Large intestine (tissue), 3 donors: ENCODE measurements around the gene DNPEP. TPM values are rescaled to one million over a fixed set of nuclear protein-coding genes. Genes with fewer than 3 reads are reported as not detected.
"Not testable (repeated sequence)": the region's sequence is repeated elsewhere in the genome, so short reads cannot be mapped to it uniquely, and the experiment has no call there.

Experiments
- DNase-seq, 2 donors: peaks; one replicate each; pipeline versions ENCODE4 v3.0.0 to v3.0.0-alpha.2; 2013
- H3K27ac ChIP-seq: one replicate; pipeline ENCODE4 v1.5.1; 2013; ENCODE audit warnings: low read length
- H3K27me3 ChIP-seq: 2 replicates; pipeline ENCODE4 v1.6.1; 2013; ENCODE audit warnings: low read length; ENCODE audit not compliant: control insufficient read depth, insufficient read depth
- H3K36me3 ChIP-seq: 2 replicates; pipeline ENCODE4 v1.6.1; 2013; ENCODE audit warnings: low read length; ENCODE audit not compliant: control insufficient read depth, insufficient read depth
- H3K4me1 ChIP-seq: one replicate; pipeline ENCODE4 v1.6.1; 2013; ENCODE audit warnings: low read length; ENCODE audit not compliant: control insufficient read depth, insufficient read depth
- H3K4me3 ChIP-seq: one replicate; pipeline ENCODE4 v1.5.1; 2013; ENCODE audit warnings: low read length
- H3K9me3 ChIP-seq: one replicate; pipeline ENCODE4 v1.6.1; 2013; ENCODE audit warnings: mild to moderate bottlenecking, low read depth, low read length, moderate library complexity; ENCODE audit not compliant: control insufficient read depth
- WGBS: methylation state at CpG from one replicate; pipeline ENCODE4 v1.1.5; 2013; ENCODE audit warnings: low lambda C conversion rate; ENCODE audit not compliant: insufficient coverage; 5-methylcytosine and 5-hydroxymethylcytosine counted together
- polyA plus RNA-seq: library from polyadenylated mRNA; unstranded; fragments of 120-200 nt; gene quantifications from one replicate; pipeline ENCODE4 v1.2.1, GENCODE V29; 2013

Gene DNPEP
- polyA plus RNA-seq, 1 donor, result 149 TPM

DNA sequence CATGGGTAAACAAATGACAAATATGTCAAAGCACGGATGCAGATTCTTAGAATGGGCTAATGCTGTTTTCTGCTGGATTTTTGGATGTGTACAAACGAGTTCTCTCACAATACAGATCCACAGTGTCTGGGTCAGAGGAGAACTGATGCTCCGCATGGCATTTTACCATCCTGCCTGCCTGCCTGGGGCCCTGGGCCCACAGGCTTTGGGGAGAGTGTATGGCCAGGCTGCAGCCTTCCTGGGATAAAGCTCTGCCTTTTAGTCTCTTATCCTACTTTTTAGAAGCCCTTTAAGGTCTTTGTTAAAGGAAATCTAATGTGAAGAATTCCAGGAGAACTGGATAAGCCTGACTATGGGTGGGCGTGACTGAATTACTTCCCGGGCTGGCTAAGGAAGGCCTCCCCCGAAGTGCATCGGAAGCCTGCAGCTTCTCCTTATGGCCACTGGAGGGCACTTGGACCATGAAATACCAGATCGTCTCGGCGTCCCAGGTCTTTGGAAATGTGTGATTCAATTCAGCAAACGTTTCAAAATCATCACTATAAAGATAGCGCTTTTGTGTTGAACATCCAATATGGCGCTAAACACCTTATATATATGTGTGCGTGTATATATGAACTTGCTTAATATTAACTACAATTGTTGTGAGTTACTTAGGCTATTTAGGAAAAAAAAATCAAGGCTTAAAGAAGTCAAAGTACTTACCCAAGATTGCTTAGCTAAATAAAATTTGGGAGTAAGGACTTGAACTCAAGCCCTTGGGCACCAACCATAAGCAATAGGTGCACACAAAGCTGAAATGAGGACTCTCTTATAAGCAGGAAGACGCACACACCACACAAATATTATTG, 15.2 kb upstream of the DNPEP start:
- Histone ChIP-seq H3K4me1 (peaks cover 36% of the 10 kb centered on the region), H3K4me3 (no peak overlapping the region), H3K9me3 (no peaks in the 10 kb centered on the region), H3K36me3 (no peaks in the 10 kb centered on the region), H3K27ac (no peak overlapping the region), H3K27me3 (no peaks in the 10 kb centered on the region)
- WGBS, result no CpG with 5 or more reads among the region's 15 CpGs
- peak; percentile 56 to 63 for DNase-seq

- Histone ChIP-seq H3K36me3 (no peaks in the 10 kb centered on the region), H3K27ac (no peak overlapping the region), H3K27me3 (no peaks in the 10 kb centered on the region), H3K4me3 (no peak overlapping the region), H3K4me1 (peaks cover 36% of the 10 kb centered on the region), H3K9me3 (no peaks in the 10 kb centered on the region)
- no peak for DNase-seq
- WGBS, result no CpG with 5 or more reads among the region's 8 CpGs
Observed at GRCh38 chr2:219401606-219402005, 13.9 kb upstream of the DNPEP start.

- WGBS, result no CpG with 5 or more reads among the region's 6 CpGs
- DNase-seq, result no peak
- no peaks in the 10 kb centered on the region for H3K36me3 ChIP-seq
- no peak overlapping the region for H3K4me3 ChIP-seq
- peaks cover 32% of the 10 kb centered on the region for H3K4me1 ChIP-seq
- H3K27ac ChIP-seq, result no peak overlapping the region
- no peaks in the 10 kb centered on the region for H3K27me3 ChIP-seq
- H3K9me3 ChIP-seq, result no peaks in the 10 kb centered on the region
Observed at GRCh38 chr2:219400562-219400961, 12.8 kb upstream of the DNPEP start.

GRCh38 chr2:219399716-219400478, 12.2 kb upstream of the DNPEP start:
- H3K4me1 ChIP-seq, result peaks cover 30% of the 10 kb centered on the region
- peak overlapping the region; percentile 61 for H3K27ac ChIP-seq
- H3K4me3 ChIP-seq, result no peak overlapping the region
- no peaks in the 10 kb centered on the region for H3K27me3 ChIP-seq
- no peaks in the 10 kb centered on the region for H3K9me3 ChIP-seq
- no peaks in the 10 kb centered on the region for H3K36me3 ChIP-seq
- DNase-seq, result no peak
- 22% methylated on average over 4 of the region's 14 CpGs for WGBS

DNA sequence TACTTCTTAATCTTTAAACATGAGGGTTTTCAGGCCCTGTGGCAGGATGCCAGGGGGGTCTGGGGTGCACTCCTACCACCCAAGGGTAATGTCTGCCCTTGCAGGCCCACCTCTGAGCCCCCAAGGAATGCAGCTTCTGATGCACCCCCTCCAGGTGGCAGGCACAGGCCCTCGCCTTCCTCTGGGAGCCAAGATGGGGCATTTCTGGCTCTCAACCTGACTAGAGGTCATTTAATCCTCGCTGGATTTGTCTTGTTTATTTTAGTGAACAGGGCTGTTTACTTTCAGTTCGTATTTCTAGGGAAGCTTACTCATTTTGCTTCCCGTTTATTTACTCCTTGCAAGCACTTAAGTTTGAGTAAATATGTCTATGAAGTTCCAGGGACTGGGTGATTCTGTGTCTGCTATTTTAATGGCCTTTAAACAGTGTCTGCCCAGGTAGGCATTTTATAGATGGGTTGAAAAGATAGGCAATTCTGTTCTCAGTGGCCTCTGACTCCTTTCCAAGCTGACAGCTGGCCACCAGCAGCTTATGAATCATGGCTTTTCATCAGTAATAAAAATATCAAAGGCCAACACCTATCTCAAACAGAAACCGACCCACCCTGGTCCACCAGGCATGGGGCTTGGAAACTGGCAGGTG, 11.1 kb upstream of the DNPEP start:
- WGBS, result no CpG with 5 or more reads among the region's 5 CpGs
- Histone ChIP-seq H3K4me3 (no peak overlapping the region), H3K27me3 (no peaks in the 10 kb centered on the region), H3K9me3 (no peaks in the 10 kb centered on the region), H3K27ac (peak overlapping the region; percentile 61), H3K4me1 (peaks cover 30% of the 10 kb centered on the region), H3K36me3 (no peaks in the 10 kb centered on the region)
- peak in 1 of 2 donors; percentile 67 for DNase-seq

DNA sequence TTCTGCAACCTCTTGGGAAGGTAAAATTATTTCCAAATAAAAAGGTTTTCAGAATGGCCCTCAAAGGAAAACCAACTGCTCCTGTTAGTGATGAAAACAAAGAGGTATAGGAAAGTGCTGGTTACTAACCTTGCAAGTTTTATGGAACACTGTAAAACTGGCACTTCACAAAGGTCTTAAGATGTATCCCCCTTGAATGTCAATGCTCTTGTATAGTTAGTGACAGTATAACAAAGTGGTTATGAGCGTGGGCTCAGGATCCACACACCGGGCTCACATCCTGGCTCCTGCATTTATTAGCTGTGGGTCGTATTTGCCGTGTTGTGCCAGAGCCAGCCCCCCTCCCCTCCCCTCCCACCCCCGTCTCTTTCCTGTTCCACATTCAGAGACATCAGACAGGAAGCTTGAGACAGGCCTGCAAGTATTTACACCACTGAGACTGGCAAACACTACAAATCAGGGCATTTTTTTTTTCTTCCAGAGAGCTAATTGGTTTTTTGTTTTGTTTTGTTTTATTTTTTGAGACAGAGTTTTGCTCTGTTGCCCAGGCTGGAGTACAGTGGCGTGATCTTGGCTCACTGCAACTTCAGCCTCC, 9.2 kb upstream of the DNPEP start:
- Histone ChIP-seq H3K27ac (no peak overlapping the region), H3K27me3 (no peaks in the 10 kb centered on the region), H3K4me3 (no peak overlapping the region), H3K36me3 (no peaks in the 10 kb centered on the region), H3K9me3 (no peaks in the 10 kb centered on the region), H3K4me1 (peaks cover 27% of the 10 kb centered on the region)
- DNase-seq, result no peak
- WGBS, result no CpG with 5 or more reads among the region's 6 CpGs

GRCh38 chr2:219395609-219396008, 7.9 kb upstream of the DNPEP start:
- H3K4me3 ChIP-seq, result no peak overlapping the region
- no peak overlapping the region for H3K27ac ChIP-seq
- peaks cover 23% of the 10 kb centered on the region for H3K4me1 ChIP-seq
- no peak for DNase-seq
- H3K27me3 ChIP-seq, result no peaks in the 10 kb centered on the region
- H3K9me3 ChIP-seq, result no peaks in the 10 kb centered on the region
- 94% methylated on average over 2 of the region's 3 CpGs for WGBS
- no peaks in the 10 kb centered on the region for H3K36me3 ChIP-seq

DNA sequence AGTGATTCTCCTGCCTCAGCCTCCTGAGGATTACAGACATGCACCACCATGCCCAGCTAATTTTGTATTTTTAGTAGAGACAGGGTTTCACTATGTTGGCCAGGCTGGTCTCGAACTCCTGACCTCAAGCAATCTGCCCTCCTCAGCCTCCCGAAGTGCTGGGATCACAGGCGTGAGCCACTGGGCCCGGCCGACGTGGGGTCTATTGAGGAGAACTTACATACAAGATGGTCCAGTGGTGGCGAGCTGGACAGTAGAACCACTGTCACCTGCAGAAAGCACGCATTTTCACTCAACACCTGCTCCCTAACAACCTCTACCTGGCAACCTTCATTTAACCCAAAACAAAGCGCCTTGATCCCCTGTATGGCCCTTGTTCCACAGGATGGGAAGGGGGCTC, 7.3 kb upstream of the DNPEP start:
- no CpG with 5 or more reads among the region's 9 CpGs for WGBS
- not testable (repeated sequence) for H3K9me3 ChIP-seq, H3K4me3 ChIP-seq, H3K36me3 ChIP-seq, H3K27ac ChIP-seq, H3K27me3 ChIP-seq, DNase-seq
- peaks cover 23% of the 10 kb centered on the region for H3K4me1 ChIP-seq

DNA sequence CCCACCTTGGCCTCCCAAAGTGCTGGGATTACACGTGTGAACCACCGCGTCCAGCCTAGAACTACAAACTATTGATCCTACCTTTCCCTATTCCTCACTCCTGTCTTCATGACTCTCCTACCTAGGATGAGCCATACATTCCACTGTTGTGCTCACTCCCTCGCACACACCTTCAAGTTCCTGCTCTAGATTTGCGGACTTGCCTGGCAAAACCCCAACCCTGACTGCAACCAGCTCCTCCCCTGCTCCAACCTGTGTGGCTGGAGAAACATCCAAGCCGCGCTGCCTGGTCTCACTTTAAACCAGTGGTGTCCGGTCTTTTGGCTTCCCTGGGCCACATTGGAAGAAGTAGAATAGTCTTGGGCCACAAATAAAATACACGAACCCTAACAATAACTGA, 5.0 kb upstream of the DNPEP start:
- Histone ChIP-seq H3K27ac (no peak overlapping the region), H3K36me3 (no peaks in the 10 kb centered on the region), H3K4me3 (no peak overlapping the region), H3K9me3 (no peaks in the 10 kb centered on the region), H3K27me3 (no peaks in the 10 kb centered on the region), H3K4me1 (peaks cover 13% of the 10 kb centered on the region)
- DNase-seq, result no peak
- WGBS, result no CpG with 5 or more reads among the region's 9 CpGs

DNA sequence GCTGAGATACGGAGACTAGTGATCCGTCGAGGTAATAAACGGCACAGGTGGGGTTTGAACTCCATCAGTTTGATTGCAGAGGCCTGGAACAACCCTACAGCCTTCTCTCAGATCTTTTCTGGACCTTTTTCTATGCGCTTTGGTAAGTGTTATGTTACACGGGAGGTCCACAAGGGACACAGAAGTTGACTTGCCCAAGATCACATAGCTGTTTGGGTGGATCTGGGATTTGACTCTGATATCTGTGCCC, 1.1 kb upstream of the DNPEP start:
- peak overlapping the region; percentile 35 for H3K4me3 ChIP-seq
- peaks cover 28% of the 10 kb centered on the region for H3K36me3 ChIP-seq
- H3K4me1 ChIP-seq, result peaks cover 31% of the 10 kb centered on the region
- H3K27ac ChIP-seq, result peak overlapping the region; percentile 90
- no peaks in the 10 kb centered on the region for H3K27me3 ChIP-seq
- no CpG with 5 or more reads among the region's 6 CpGs for WGBS
- no peak for DNase-seq
- H3K9me3 ChIP-seq, result no peaks in the 10 kb centered on the region
